Measurements from ENCODE around the gene FNIP2. TPM values are rescaled to one million over a fixed set of nuclear protein-coding genes. Genes with fewer than 3 reads are reported as not detected.

Gene FNIP2
- total RNA-seq, 3 donors from 2014 or later (not counting 1 experiment from before 2014, with no cell fraction given) = 19.4 to 22.6 (median 21.8) TPM

DNA sequence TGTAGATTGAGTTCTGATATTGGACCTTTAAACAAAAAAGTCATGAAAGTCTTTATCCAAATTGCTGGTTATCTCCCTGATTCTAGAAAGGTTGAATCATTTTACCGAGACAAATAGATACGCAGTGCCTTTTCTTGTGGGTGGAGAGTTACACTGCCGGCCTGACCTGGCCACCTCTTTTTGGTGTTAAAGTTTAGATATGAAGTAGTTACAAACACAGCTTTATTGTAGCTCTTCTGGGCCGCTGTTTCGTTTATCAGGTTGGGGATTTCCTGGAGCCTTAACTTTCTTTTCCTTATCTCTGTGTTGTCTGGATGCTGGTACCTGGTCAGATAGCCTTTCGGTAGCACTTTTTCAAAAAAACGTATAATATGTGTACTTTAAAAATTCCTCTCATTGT lies 31.0 kb downstream of the FNIP2 start:
- WGBS (ENCODE audit: insufficient coverage) = 86% methylated on average over 5 of the region's 7 CpGs
- Histone ChIP-seq H3K27me3 (ENCODE audit: control insufficient read depth, insufficient read depth, low read length) (no peaks in the 10 kb centered on the region), H3K4me1 (ENCODE audit: control insufficient read depth, insufficient read depth, low read length) (no peaks in the 10 kb centered on the region), H3K9me3 (ENCODE audit: control insufficient read depth, insufficient read depth, low read length) (no peaks in the 10 kb centered on the region), H3K36me3 (ENCODE audit: control insufficient read depth, insufficient read depth, low read length) (no peaks in the 10 kb centered on the region), H3K4me3 (ENCODE audit: low read length) (no peak overlapping the region), H3K27ac (ENCODE audit: low read length) (no peak overlapping the region)
- intact Hi-C loops (cut with micrococcal nuclease) = no loop called here
- TF ChIP-seq, protein P1, sequence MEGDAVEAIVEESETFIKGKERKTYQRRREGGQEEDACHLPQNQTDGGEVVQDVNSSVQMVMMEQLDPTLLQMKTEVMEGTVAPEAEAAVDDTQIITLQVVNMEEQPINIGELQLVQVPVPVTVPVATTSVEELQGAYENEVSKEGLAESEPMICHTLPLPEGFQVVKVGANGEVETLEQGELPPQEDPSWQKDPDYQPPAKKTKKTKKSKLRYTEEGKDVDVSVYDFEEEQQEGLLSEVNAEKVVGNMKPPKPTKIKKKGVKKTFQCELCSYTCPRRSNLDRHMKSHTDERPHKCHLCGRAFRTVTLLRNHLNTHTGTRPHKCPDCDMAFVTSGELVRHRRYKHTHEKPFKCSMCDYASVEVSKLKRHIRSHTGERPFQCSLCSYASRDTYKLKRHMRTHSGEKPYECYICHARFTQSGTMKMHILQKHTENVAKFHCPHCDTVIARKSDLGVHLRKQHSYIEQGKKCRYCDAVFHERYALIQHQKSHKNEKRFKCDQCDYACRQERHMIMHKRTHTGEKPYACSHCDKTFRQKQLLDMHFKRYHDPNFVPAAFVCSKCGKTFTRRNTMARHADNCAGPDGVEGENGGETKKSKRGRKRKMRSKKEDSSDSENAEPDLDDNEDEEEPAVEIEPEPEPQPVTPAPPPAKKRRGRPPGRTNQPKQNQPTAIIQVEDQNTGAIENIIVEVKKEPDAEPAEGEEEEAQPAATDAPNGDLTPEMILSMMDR (IDR thresholded peaks at IDR 0.05) = no peak
- H3K36me3 Mint-ChIP-seq = no peaks in the 10 kb centered on the region
- H3K4me1 Mint-ChIP-seq = peaks cover 34 to 36% of the 10 kb centered on the region in 2 donors
- no peak overlapping the region for H3K27ac Mint-ChIP-seq
- no peak for DNase-seq
- H3K4me3 Mint-ChIP-seq = no peak overlapping the region
- no peaks in the 10 kb centered on the region for H3K9me3 Mint-ChIP-seq
- ATAC-seq = no peak
- H3K27me3 Mint-ChIP-seq (ENCODE audit: low read depth in 2 of 2) = no peaks in the 10 kb centered on the region

DNA sequence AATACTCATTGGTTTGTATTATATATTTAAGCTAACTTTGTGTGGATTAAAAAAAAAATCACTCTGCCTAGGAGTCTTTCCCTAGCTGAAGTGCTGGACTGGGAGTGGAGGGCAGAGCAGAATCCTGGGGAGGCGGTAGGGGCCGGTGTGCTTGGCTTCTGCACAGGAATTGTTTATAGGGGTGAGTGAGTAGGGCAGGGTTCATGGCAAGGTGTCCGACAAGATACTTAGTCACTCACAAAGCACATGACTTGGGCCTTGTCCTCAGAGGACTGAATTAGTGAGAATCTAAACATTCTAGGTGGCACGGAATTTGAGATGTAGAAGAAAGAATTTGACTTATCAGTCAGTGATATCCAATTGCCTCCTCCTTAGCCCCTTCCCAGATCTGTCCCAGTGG lies 32.2 kb downstream of the FNIP2 start:
- H3K36me3 ChIP-seq (ENCODE audit: control insufficient read depth, insufficient read depth, low read length) = no peaks in the 10 kb centered on the region
- ATAC-seq (no peak), DNase-seq (no peak)
- H3K27me3 ChIP-seq (ENCODE audit: control insufficient read depth, insufficient read depth, low read length) = no peaks in the 10 kb centered on the region
- H3K4me1 ChIP-seq (ENCODE audit: control insufficient read depth, insufficient read depth, low read length) = no peaks in the 10 kb centered on the region
- H3K4me3 Mint-ChIP-seq = no peak overlapping the region
- H3K4me1 Mint-ChIP-seq = peaks cover 41 to 44% of the 10 kb centered on the region in 2 donors
- no peaks in the 10 kb centered on the region for H3K9me3 ChIP-seq (ENCODE audit: control insufficient read depth, insufficient read depth, low read length)
- no peak overlapping the region for H3K27ac ChIP-seq (ENCODE audit: low read length)
- no peaks in the 10 kb centered on the region for H3K27me3 Mint-ChIP-seq (ENCODE audit: low read depth in 2 of 2)
- H3K36me3 Mint-ChIP-seq = no peaks in the 10 kb centered on the region
- WGBS (ENCODE audit: insufficient coverage) = 95% methylated on average over 3 of the region's 4 CpGs
- H3K27ac Mint-ChIP-seq = no peak overlapping the region
- no peak overlapping the region for H3K4me3 ChIP-seq (ENCODE audit: low read length)
- no peaks in the 10 kb centered on the region for H3K9me3 Mint-ChIP-seq
- intact Hi-C loops (cut with micrococcal nuclease) = no loop called here
- TF ChIP-seq, protein P1 (IDR thresholded peaks at IDR 0.05) = no peak

DNA sequence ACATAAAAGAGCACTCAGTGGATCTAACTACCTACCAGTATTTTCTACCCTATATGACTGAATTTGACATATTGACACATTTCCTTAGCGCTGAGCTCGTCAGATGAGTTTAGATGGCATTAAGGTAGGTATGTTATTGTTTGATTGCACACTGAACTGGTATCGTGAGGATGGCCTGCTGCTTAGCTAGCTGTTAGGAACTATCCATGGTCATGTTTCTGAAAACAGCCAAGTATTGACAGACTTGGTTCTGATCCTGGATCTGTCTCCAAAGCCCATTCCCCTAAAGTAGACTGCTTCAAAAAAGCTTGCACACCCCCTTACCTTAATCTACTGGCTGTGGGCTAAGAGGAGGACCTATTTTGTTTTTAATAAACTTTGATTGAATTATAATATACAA lies 32.9 kb downstream of the FNIP2 start:
- TF ChIP-seq, protein P1 (IDR thresholded peaks at IDR 0.05) = no peak
- no peaks in the 10 kb centered on the region for H3K9me3 ChIP-seq (ENCODE audit: control insufficient read depth, insufficient read depth, low read length)
- no peak for ATAC-seq
- H3K36me3 Mint-ChIP-seq = no peaks in the 10 kb centered on the region
- 97% methylated on average over 3 of the region's 3 CpGs for WGBS (ENCODE audit: insufficient coverage)
- intact Hi-C loops (cut with micrococcal nuclease) = no loop called here
- H3K27me3 ChIP-seq (ENCODE audit: control insufficient read depth, insufficient read depth, low read length) = no peaks in the 10 kb centered on the region
- no peaks in the 10 kb centered on the region for H3K27me3 Mint-ChIP-seq (ENCODE audit: low read depth in 2 of 2)
- DNase-seq = no peak
- H3K27ac Mint-ChIP-seq = no peak overlapping the region
- H3K9me3 Mint-ChIP-seq = no peaks in the 10 kb centered on the region
- H3K27ac ChIP-seq (ENCODE audit: low read length) = no peak overlapping the region
- no peaks in the 10 kb centered on the region for H3K4me1 ChIP-seq (ENCODE audit: control insufficient read depth, insufficient read depth, low read length)
- peaks cover 44 to 47% of the 10 kb centered on the region in 2 donors for H3K4me1 Mint-ChIP-seq
- H3K4me3 Mint-ChIP-seq = no peak overlapping the region
- no peaks in the 10 kb centered on the region for H3K36me3 ChIP-seq (ENCODE audit: control insufficient read depth, insufficient read depth, low read length)
- no peak overlapping the region for H3K4me3 ChIP-seq (ENCODE audit: low read length)

DNA sequence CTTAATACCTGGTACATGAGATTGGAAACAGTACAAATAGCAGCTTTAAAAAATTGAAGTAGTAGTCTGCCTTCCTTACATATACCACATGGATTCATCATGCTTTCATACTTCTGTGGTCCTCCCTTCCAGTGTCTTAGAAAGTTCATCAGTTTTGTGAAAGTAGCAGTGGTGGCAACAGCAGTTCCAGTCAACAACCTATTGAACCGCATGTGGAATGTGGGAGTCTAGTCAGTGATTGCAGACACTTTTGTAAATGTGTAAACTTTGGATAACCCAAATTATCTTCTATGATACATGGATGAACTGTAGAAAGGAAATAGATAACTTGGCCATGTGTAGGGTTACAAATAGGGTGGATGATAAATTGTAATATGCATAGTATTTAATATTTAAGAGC lies 34.1 kb downstream of the FNIP2 start:
- Mint-ChIP-seq H3K36me3 (no peaks in the 10 kb centered on the region), H3K27ac (peak overlapping the region in 1 of 2 donors; percentile 0)
- H3K27me3 ChIP-seq (ENCODE audit: control insufficient read depth, insufficient read depth, low read length) = no peaks in the 10 kb centered on the region

More for the DNA sequence above, 34.1 kb downstream of the FNIP2 start:
- no peaks in the 10 kb centered on the region for H3K9me3 ChIP-seq (ENCODE audit: control insufficient read depth, insufficient read depth, low read length)
- H3K36me3 ChIP-seq (ENCODE audit: control insufficient read depth, insufficient read depth, low read length) = no peaks in the 10 kb centered on the region
- ATAC-seq = no peak
- peaks cover 42 to 51% of the 10 kb centered on the region in 2 donors for H3K4me1 Mint-ChIP-seq
- no peak overlapping the region for H3K4me3 Mint-ChIP-seq
- H3K9me3 Mint-ChIP-seq = no peaks in the 10 kb centered on the region
- no peak overlapping the region for H3K27ac ChIP-seq (ENCODE audit: low read length)
- TF ChIP-seq, protein P1 (IDR thresholded peaks at IDR 0.05) = no peak
- DNase-seq = no peak
- H3K27me3 Mint-ChIP-seq (ENCODE audit: low read depth in 2 of 2) = no peaks in the 10 kb centered on the region
- H3K4me1 ChIP-seq (ENCODE audit: control insufficient read depth, insufficient read depth, low read length) = no peaks in the 10 kb centered on the region
- intact Hi-C loops (cut with micrococcal nuclease) = no loop called here
- 94% methylated on average over 1 of the region's 1 CpG for WGBS (ENCODE audit: insufficient coverage)
- H3K4me3 ChIP-seq (ENCODE audit: low read length) = no peak overlapping the region

Data from natural killer cell (primary cell).